Endometrial microvascular endothelial cells (primary cell): ENCODE results near the gene TM4SF20. TPM values are rescaled to one million over a fixed set of nuclear protein-coding genes. Genes with fewer than 3 reads are reported as not detected.

ENCODE experiments used
- in situ Hi-C: cut with HindIII; loops from 2 replicates; pipeline ENCODE4 v1.10.0; 2017; ENCODE audit warnings: low sequenced_read_pairs, low pct_unique_long_range_greater_than_20kb; ENCODE audit errors: inconsistent ontology term
- total RNA-seq: library from RNA; depleted of rRNA; stranded (reverse); fragments of >200 nt; gene quantifications from one replicate; pipeline ENCODE4 v1.2.3, GENCODE V29; 2015; ENCODE audit errors: inconsistent ontology term

The TM4SF20 gene
- total RNA-seq, 1 donor from 2014 or later, result not detected

DNA sequence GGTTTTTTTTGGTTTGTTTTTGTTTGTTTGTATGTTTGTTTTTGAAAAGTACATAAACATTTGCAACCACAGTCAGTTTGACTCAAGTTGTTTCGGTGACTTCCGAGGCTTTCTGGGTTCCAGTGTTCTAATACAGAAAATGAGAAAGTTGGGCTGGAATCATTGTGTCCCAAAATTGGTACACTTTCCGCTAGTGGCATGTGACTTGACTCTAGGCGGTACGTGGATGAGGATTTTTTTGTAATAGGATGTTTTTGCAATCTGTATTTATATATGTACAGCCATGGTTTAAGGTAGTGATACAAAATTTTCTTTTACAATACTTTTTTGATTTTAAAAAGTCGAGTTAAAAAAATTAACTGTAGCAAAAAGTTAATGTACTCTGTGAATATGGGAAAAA, 52.3 kb downstream of the TM4SF20 start:
- in situ Hi-C loops, result no loop called here

DNA sequence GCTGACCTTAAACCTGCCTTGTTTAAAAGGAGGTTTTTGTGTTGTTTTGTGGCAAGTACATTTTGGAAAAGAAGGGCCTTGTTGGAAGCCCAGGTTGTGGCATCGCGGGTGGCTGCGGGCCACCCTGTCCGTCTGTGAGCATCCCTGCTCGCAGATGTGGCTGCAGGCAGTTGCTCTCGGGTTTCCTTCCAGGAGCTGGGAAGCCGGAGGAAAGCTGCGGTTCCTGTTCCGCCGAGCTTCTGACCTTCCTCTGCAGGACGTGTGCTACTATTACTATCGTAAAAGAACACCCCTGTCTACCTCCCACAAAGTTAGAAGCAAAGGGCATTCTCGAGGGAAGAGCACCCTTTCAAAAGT, 53.3 kb downstream of the TM4SF20 start:
- in situ Hi-C loops, result no loop called here

DNA sequence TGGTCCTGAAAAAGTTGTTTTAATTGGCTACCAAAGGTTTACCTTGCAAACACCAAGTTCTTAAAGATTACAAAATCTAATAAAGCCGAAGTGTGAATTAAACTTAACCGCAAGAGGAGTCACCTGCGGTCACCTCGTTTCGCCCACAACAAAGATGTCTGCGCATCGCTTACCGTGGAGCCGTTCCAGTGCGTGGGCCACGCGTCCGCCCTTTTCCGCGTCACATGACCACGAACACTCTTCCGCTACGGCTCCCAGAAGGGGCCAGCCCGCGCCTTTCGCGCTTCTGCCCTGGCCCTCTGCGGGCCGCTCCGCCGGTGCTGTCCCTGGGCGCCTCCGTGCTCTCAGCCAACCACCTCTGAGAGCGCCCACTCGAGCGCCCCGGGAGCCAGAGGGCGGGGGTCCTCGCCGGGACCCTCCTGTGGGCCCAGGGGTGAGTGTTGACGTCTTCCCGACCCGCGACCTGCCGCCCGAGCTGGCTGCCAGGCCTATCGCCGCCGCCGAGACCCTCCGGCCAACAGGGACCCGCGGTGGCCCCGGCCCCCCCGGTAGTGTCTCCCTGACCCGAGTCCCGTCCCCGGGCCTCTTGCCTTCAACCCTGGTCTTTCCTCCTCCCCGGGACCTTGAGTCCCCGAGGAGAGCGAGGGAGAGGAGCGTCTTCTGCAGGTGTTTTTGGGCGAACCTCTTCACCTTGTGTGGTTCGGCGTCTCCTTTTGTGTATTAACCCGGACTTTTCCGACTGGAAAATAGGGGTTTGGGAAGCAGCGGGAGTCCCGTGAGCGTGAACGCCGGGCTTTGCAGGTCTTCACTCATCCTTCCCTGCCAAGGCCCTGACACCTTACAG, 53.9 kb downstream of the TM4SF20 start, which contains the start of gene MFF:
TSS of gene MFF (plus strand) at position 257 of the 844 bp plus-strand sequence. CDS start 5,415 bp downstream, outside the sequence.
- in situ Hi-C loops, result no loop called here

DNA sequence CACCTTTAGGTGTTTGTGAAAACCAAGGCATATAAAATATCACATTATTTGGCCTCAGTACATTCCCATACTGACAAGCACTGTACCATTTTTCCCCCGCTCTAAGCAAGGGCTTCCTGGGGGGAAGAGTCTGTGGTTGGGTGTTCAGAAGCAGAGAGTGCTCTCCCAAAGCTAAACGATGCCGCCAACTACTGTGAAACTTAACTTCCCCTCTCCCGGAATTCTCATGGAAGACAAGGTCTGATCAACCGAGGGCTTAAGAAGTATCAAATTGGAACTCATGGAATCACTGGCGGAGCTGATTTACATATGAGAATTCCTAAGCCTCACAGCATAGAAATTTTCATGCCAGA, 54.5 kb downstream of the TM4SF20 start:
- in situ Hi-C loops, result no loop called here

DNA sequence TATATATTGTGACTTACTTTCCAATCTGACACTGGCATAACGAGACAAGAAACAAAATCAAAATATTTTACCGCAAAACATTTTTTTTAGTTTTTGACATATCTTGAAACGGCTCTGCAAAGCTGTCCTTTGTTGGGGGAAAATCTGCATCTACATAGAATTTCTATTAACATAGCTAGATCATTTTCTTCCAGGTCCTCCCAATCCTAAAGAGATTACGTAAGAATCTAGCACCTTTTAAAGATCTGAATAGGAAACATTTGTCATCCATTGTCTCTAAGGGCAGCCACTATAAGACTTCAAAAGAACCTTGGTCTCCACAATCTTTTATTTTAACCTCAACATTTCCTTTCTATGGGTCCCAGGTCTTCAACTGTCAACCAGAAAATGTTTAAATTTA, 55.3 kb downstream of the TM4SF20 start:
- in situ Hi-C loops, result no loop called here

DNA sequence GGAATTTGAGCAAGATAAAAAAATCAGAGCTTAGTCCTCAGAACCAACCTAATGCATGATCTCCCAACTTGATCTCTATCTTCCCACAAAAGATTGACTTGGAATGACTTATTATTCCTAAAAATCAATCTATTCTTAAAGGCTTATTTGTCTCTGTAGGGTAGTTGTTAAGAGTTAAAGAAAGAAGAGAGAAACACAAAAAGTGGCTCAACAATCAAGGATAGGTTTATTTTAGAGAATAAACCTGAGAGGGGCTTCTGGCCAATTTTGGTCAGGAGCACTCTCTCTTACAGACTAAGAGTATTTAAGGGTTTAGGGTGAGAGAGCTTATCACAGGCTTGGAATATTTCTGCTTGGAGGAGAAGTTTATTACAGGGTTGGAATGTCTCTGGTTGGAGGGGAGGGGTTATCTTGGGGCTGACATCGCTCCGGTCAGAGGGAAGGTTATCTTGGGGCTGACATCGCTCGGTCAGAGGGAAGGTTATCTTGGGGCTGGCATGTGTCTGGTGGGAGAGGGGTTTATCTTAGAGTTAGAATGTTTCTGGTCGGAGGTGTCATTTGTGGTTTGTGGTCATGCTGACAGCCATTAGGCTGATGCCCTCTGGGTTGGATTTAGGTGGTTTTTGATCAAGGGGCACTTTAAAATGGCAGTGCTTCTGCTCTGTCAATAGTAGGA, 56.4 kb downstream of the TM4SF20 start:
- in situ Hi-C loops, result no loop called here

DNA sequence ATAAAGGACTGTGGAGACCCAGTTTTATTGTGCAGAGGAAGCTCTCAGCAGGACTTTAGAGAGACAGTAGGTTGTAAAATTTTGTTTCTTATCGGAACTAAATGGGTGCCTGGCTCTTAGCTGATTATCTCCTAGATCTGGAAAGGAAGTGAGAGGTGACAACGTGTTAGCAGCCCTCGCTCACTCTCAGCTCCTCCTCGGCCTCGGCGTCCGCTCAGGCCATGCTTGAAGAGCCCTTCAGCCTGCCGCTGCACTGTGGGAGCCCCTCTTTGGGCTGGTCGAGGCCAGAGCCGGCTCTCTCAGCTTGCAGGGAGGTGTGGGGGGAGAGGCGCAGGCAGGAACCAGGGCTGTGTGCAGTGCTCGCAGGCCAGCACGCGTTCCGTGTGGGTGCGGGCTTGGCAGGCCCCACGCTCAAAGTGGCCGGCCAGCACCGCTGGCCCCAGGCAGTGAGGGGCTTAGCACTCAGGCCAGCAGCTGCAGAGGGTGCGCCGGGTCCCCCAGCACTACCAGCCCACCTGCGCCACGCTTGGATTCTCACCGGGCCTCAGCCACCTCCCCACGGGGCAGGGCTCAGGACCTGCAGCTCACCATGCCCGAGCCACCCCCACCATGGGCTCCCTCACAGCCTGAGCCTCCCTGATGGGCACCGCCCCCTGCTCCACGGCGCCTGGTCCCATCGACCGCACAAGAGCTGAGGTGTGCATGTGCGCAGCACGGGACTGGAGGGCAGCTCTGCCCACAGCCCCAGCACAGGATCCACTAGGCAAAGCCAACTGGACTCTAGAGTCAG, 58.6 kb downstream of the TM4SF20 start:
- in situ Hi-C loops, result no loop called here

DNA sequence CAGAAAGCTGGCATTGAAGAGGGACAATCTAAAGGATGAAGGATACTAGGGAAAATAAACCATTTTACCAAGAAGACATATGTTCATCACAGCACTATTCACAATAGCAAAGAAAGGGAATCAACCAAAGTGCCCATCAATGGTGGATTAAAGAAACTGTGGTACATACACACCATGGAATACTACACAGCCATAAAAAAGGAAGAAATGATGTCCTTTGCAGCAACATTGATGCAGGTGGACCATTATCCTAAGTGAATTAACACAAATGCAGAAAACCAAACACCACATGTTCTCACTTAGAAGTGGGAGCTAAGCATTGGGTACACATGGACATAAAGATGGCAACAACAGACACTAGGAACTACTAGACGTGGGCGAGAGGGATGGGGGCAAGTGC, 61.3 kb downstream of the TM4SF20 start:
- in situ Hi-C loops, result no loop called here

DNA sequence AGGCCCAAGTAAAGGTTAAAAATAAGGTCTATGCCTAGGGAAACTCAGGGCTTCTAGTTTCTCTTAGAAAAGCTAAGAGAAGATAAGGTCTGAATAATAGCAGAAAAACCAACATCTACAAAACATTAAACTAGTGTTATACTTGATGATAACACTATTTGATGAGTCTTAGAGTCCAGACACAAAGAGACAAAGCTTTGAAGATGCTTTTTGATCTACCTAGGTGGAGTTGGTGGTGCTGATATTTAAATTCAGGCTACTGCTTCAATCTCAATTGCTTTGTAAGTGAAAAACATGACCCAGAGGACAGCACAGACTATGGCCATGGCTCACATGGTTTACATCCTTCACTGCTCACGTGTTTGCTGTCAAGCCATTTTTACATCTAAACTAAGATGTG, 65.8 kb downstream of the TM4SF20 start:
- in situ Hi-C loops, result no loop called here

DNA sequence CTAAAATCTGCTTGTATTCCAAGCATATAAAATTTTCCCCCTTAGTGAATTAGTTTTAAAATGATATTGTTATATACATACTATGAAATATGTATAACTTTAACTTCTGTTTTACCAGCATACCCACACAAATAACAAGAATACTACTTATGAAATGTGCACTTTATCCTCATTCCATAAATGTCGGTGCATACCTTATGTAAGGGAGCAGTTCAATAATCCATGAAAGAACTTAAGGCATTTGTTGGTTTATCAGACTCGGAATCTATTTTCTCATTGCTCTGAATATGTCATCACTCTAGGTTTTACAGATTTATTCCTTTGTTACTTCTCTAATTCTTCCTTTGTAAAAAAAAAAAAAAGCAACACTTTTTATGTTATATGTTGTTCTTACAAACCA, 66.5 kb downstream of the TM4SF20 start:
- in situ Hi-C loops, result no loop called here

Other genes starting within 250 kb of the TM4SF20 start
- gene COL4A4, start 215.1 kb downstream of the TM4SF20 start, total RNA-seq, result not detected
- gene COL4A3, start 214.7 kb downstream of the TM4SF20 start, total RNA-seq, result not detected
- 70.0 TPM for gene MFF, start 54.1 kb downstream of the TM4SF20 start, total RNA-seq
- gene SCYGR1, start 8.6 kb upstream of the TM4SF20 start, total RNA-seq, result not detected
- 104 TPM for gene AGFG1, start 92.8 kb upstream of the TM4SF20 start, total RNA-seq
- not detected for gene SCYGR2, start 219.6 kb upstream of the TM4SF20 start, total RNA-seq
- not detected for gene SCYGR3, start 235.5 kb upstream of the TM4SF20 start, total RNA-seq
- not detected for gene SCYGR4, start 238.2 kb upstream of the TM4SF20 start, total RNA-seq